ENCODE results near the gene EPHA1.

Gene EPHA1

GRCh38 chr7:143362131-143363015, 46.3 kb downstream of the EPHA1 start, which contains the start of gene FAM131B:
TSS of gene FAM131B (minus strand) at chr7:143362713. CDS start at chr7:143362603, 110 bp downstream.
- TF ChIP-seq CTCF (IDR thresholded peaks at IDR 0.05), result no peak

GRCh38 chr7:143361552-143362130, 47.0 kb downstream of the EPHA1 start:
- TF ChIP-seq CTCF (IDR thresholded peaks at IDR 0.05), result no peak

GRCh38 chr7:143360788-143361551, 47.7 kb downstream of the EPHA1 start:
- no peak for TF ChIP-seq CTCF (IDR thresholded peaks at IDR 0.05)

GRCh38 chr7:143359771-143360353, 48.8 kb downstream of the EPHA1 start:
- no peak for TF ChIP-seq CTCF (IDR thresholded peaks at IDR 0.05)

GRCh38 chr7:143358626-143359025, 50.0 kb downstream of the EPHA1 start:
- no peak for TF ChIP-seq CTCF (IDR thresholded peaks at IDR 0.05)

- no peak for TF ChIP-seq CTCF (IDR thresholded peaks at IDR 0.05)
Measured at GRCh38 chr7:143356414-143357050, 52.1 kb downstream of the EPHA1 start.

Data from LNCAP (cell line).